Karpas-422 (cell line): ENCODE results near the gene AFDN. TPM values are rescaled to one million over a fixed set of nuclear protein-coding genes. Genes with fewer than 3 reads are reported as not detected.

Experiments
- DNase-seq: peaks from one replicate; pipeline ENCODE4 v3.0.0-alpha.2; 2015
- H2AFZ ChIP-seq: fragments of 200-600 bp; sonication (generic); 2 replicates; pipeline ENCODE4 v1.6.1; 2014; ENCODE audit warnings: antibody characterized with exemption, low read length, mixed read lengths
- H3K27ac ChIP-seq: fragments of 200-600 bp; sonication (generic); 2 replicates; pipeline ENCODE4 v1.5.1; 2014; ENCODE audit warnings: mild to moderate bottlenecking, low read length, moderate library complexity
- H3K27me3 ChIP-seq: fragments of 200-600 bp; sonication (generic); 2 replicates; pipeline ENCODE4 v1.6.1; 2014; ENCODE audit warnings: low read length, mixed read lengths
- H3K36me3 ChIP-seq: fragments of 200-600 bp; sonication (generic); 2 replicates; pipeline ENCODE4 v1.6.1; 2014; ENCODE audit warnings: low read length, mixed read lengths; ENCODE audit not compliant: insufficient read depth
- H3K4me1 ChIP-seq: fragments of 200-600 bp; sonication (generic); 2 replicates; pipeline ENCODE4 v1.6.1; 2014; ENCODE audit warnings: mild to moderate bottlenecking, low read length, mixed read lengths
- H3K4me2 ChIP-seq: fragments of 200-600 bp; sonication (generic); 2 replicates; pipeline ENCODE4 v1.6.1; 2014; ENCODE audit warnings: low read length, low read depth, mild to moderate bottlenecking; ENCODE audit not compliant: poor library complexity, severe bottlenecking
- H3K4me3 ChIP-seq: fragments of 200-600 bp; sonication (generic); 2 replicates; pipeline ENCODE4 v1.5.1; 2014; ENCODE audit warnings: mild to moderate bottlenecking, antibody characterized with exemption, low read length, mixed read lengths
- H3K79me2 ChIP-seq: fragments of 200-600 bp; sonication (generic); 2 replicates; pipeline ENCODE4 v1.6.1; 2014; ENCODE audit warnings: mild to moderate bottlenecking, low read length, mixed read lengths
- H3K9ac ChIP-seq: fragments of 200-600 bp; sonication (generic); 2 replicates; pipeline ENCODE4 v1.6.0; 2014; ENCODE audit warnings: low read length
- H3K9me2 ChIP-seq: fragments of 200-600 bp; sonication (generic), shearing (Covaris generic); replicated peaks from 2 replicates; pipeline ENCODE4 v1.6.0; 2014; ENCODE audit warnings: mild to moderate bottlenecking, low read length, moderate library complexity; ENCODE audit not compliant: insufficient read depth
- H3K9me3 ChIP-seq: fragments of 300-700, 200-600 bp; sonication (generic); 2 replicates; pipeline ENCODE4 v1.6.1; 2014; ENCODE audit warnings: low read length, mixed read lengths
- H4K20me1 ChIP-seq: fragments of 200-600 bp; sonication (generic); 2 replicates; pipeline ENCODE4 v1.6.1; 2014; ENCODE audit warnings: mild to moderate bottlenecking, antibody characterized with exemption, low read length, low read depth; ENCODE audit not compliant: insufficient read depth
- total RNA-seq: library from RNA; depleted of rRNA; stranded (reverse); fragments of >200 nt; shearing (Covaris generic); gene quantifications from 2 replicates; pipeline ENCODE4 v1.2.3, GENCODE V29; 2014; ENCODE audit warnings: low replicate concordance

Gene AFDN
- total RNA-seq, 1 experiment from 2014 or later, result 21.0 TPM

GRCh38 chr6:167925026-167925425 is 98.3 kb downstream of the AFDN start:
- DNase-seq, result no peak
- H3K27me3 ChIP-seq, result no peaks in the 10 kb centered on the region
- no peaks in the 10 kb centered on the region for H3K9me3 ChIP-seq
- no peaks in the 10 kb centered on the region for H3K79me2 ChIP-seq
- no peak overlapping the region for H3K4me2 ChIP-seq
- H3K27ac ChIP-seq, result no peak overlapping the region
- H4K20me1 ChIP-seq, result no peaks in the 10 kb centered on the region
- H2AFZ ChIP-seq, result no peak overlapping the region
- H3K9me2 ChIP-seq, result no peaks in the 10 kb centered on the region
- no peaks in the 10 kb centered on the region for H3K36me3 ChIP-seq
- H3K4me3 ChIP-seq, result no peak overlapping the region
- H3K4me1 ChIP-seq, result no peaks in the 10 kb centered on the region
- no peak overlapping the region for H3K9ac ChIP-seq

GRCh38 chr6:167927246-167927645 is 100.5 kb downstream of the AFDN start:
- no peak for DNase-seq
- H3K4me3 ChIP-seq, result no peak overlapping the region
- H2AFZ ChIP-seq, result no peak overlapping the region
- H3K36me3 ChIP-seq, result no peaks in the 10 kb centered on the region
- H3K4me1 ChIP-seq, result no peaks in the 10 kb centered on the region
- no peak overlapping the region for H3K4me2 ChIP-seq
- no peak overlapping the region for H3K27ac ChIP-seq
- no peaks in the 10 kb centered on the region for H3K27me3 ChIP-seq
- no peaks in the 10 kb centered on the region for H3K79me2 ChIP-seq
- H3K9me3 ChIP-seq, result no peaks in the 10 kb centered on the region
- no peaks in the 10 kb centered on the region for H3K9me2 ChIP-seq
- H4K20me1 ChIP-seq, result no peaks in the 10 kb centered on the region
- no peak overlapping the region for H3K9ac ChIP-seq

- H3K36me3 ChIP-seq, result no peaks in the 10 kb centered on the region
- H3K27ac ChIP-seq, result no peak overlapping the region
- no peaks in the 10 kb centered on the region for H3K9me2 ChIP-seq
- no peak overlapping the region for H2AFZ ChIP-seq
- H3K4me3 ChIP-seq, result no peak overlapping the region
- no peak overlapping the region for H3K9ac ChIP-seq
- no peaks in the 10 kb centered on the region for H3K79me2 ChIP-seq
- H4K20me1 ChIP-seq, result no peaks in the 10 kb centered on the region
- no peaks in the 10 kb centered on the region for H3K9me3 ChIP-seq
- DNase-seq, result no peak
- no peaks in the 10 kb centered on the region for H3K27me3 ChIP-seq
- no peaks in the 10 kb centered on the region for H3K4me1 ChIP-seq
- H3K4me2 ChIP-seq, result no peak overlapping the region
Observed at GRCh38 chr6:167928111-167928510, 101.4 kb downstream of the AFDN start.

GRCh38 chr6:167930295-167930694 is 103.6 kb downstream of the AFDN start:
- no peak overlapping the region for H3K4me3 ChIP-seq
- H3K79me2 ChIP-seq, result no peaks in the 10 kb centered on the region
- H3K9ac ChIP-seq, result no peak overlapping the region
- H3K9me3 ChIP-seq, result no peaks in the 10 kb centered on the region
- H3K9me2 ChIP-seq, result no peaks in the 10 kb centered on the region
- no peak for DNase-seq
- no peak overlapping the region for H3K4me2 ChIP-seq
- no peak overlapping the region for H2AFZ ChIP-seq
- H3K27ac ChIP-seq, result no peak overlapping the region
- H4K20me1 ChIP-seq, result no peaks in the 10 kb centered on the region
- H3K27me3 ChIP-seq, result no peaks in the 10 kb centered on the region
- no peaks in the 10 kb centered on the region for H3K36me3 ChIP-seq
- no peaks in the 10 kb centered on the region for H3K4me1 ChIP-seq

- H3K4me1 ChIP-seq, result no peaks in the 10 kb centered on the region
- H3K9ac ChIP-seq, result no peak overlapping the region
- H3K9me3 ChIP-seq, result no peaks in the 10 kb centered on the region
- no peak overlapping the region for H3K4me2 ChIP-seq
- no peak for DNase-seq
- no peaks in the 10 kb centered on the region for H3K9me2 ChIP-seq
- no peak overlapping the region for H3K4me3 ChIP-seq
- no peaks in the 10 kb centered on the region for H3K36me3 ChIP-seq
- no peak overlapping the region for H2AFZ ChIP-seq
- no peaks in the 10 kb centered on the region for H4K20me1 ChIP-seq
- no peaks in the 10 kb centered on the region for H3K27me3 ChIP-seq
- H3K27ac ChIP-seq, result no peak overlapping the region
- H3K79me2 ChIP-seq, result no peaks in the 10 kb centered on the region
Observed at GRCh38 chr6:167932468-167933276, 106.0 kb downstream of the AFDN start.

- H3K4me2 ChIP-seq, result no peak overlapping the region
- no peaks in the 10 kb centered on the region for H4K20me1 ChIP-seq
- no peaks in the 10 kb centered on the region for H3K9me2 ChIP-seq
- H3K27ac ChIP-seq, result no peak overlapping the region
- H2AFZ ChIP-seq, result no peak overlapping the region
- no peaks in the 10 kb centered on the region for H3K27me3 ChIP-seq
- H3K79me2 ChIP-seq, result no peaks in the 10 kb centered on the region
- no peaks in the 10 kb centered on the region for H3K9me3 ChIP-seq
- no peak for DNase-seq
- no peaks in the 10 kb centered on the region for H3K4me1 ChIP-seq
- no peaks in the 10 kb centered on the region for H3K36me3 ChIP-seq
- H3K4me3 ChIP-seq, result no peak overlapping the region
- H3K9ac ChIP-seq, result no peak overlapping the region
Observed at GRCh38 chr6:167933290-167933689, 106.6 kb downstream of the AFDN start.

GRCh38 chr6:167933847-167934246 is 107.1 kb downstream of the AFDN start:
- no peak overlapping the region for H2AFZ ChIP-seq
- H3K9me3 ChIP-seq, result no peaks in the 10 kb centered on the region

GRCh38 chr6:167934426-167934864 is 107.7 kb downstream of the AFDN start:
- no peaks in the 10 kb centered on the region for H3K36me3 ChIP-seq
- no peaks in the 10 kb centered on the region for H4K20me1 ChIP-seq
- no peak overlapping the region for H3K27ac ChIP-seq
- no peak overlapping the region for H3K4me2 ChIP-seq
- H2AFZ ChIP-seq, result no peak overlapping the region
- H3K79me2 ChIP-seq, result no peaks in the 10 kb centered on the region
- no peaks in the 10 kb centered on the region for H3K9me3 ChIP-seq
- no peaks in the 10 kb centered on the region for H3K4me1 ChIP-seq
- no peaks in the 10 kb centered on the region for H3K9me2 ChIP-seq
- no peak for DNase-seq
- H3K4me3 ChIP-seq, result no peak overlapping the region
- H3K27me3 ChIP-seq, result no peaks in the 10 kb centered on the region
- no peak overlapping the region for H3K9ac ChIP-seq

More at GRCh38 chr6:167933847-167934246, 107.1 kb downstream of the AFDN start:
- H3K4me3 ChIP-seq, result no peak overlapping the region
- no peaks in the 10 kb centered on the region for H3K27me3 ChIP-seq
- no peaks in the 10 kb centered on the region for H3K4me1 ChIP-seq
- no peaks in the 10 kb centered on the region for H3K79me2 ChIP-seq
- no peak for DNase-seq
- H3K27ac ChIP-seq, result no peak overlapping the region
- no peak overlapping the region for H3K4me2 ChIP-seq
- no peaks in the 10 kb centered on the region for H4K20me1 ChIP-seq
- H3K9ac ChIP-seq, result no peak overlapping the region
- H3K36me3 ChIP-seq, result no peaks in the 10 kb centered on the region
- H3K9me2 ChIP-seq, result no peaks in the 10 kb centered on the region
